ENCODE data around the gene TRAF7.
"Not testable (repeated sequence)": the region's sequence is repeated elsewhere in the genome, so short reads cannot be mapped to it uniquely, and the experiment has no call there.

TRAF7 gene

DNA sequence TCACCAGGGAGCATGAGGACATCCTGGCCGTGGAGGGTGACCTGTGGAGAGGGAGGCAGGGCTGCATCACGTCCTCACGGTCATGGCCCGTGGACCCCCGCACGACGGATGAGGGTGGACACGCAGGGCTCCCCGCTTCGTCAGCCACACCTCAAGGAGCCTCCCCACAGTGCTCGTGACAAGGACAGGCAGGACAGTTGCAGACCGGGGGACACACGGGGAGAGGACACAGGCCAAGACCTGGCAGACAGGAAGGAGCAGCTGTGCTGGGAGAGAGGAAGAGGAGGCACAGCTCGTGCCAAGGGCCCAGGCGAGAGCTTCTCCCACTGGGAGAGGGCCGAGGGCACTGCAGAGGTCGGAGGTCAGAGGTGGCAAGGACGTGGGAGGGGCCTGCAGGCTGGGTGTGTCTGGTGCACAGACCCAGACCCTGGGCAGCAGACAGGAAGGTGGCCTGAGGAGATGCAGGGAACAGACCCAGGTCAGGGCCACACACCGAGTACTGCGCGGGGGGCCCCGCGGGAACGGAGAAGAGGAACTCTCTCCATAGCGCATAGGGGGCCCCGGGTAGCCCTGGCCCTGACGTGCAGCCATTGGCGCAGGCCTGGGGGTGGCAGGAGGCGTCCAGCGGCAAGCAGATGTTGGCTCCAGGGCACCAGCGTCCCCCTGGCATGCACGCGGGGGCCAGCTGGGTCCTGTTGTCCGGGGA lies 40.5 kb upstream of the TRAF7 start:
- H2AK5ac ChIP-seq (ENCODE audit: low read depth, low read length); H4K91ac ChIP-seq (ENCODE audit: low read depth, low read length, poor library complexity); H3K27ac ChIP-seq (replicated peaks; ENCODE audit: low read length); H2BK5ac ChIP-seq (ENCODE audit: low read length); H2BK12ac ChIP-seq (ENCODE audit: low read length); H3K4me3 ChIP-seq (ENCODE audit: low read length in 2 of 2); H3K23ac ChIP-seq (ENCODE audit: low read depth, low read length, poor library complexity); H3K9me3 ChIP-seq (replicated peaks in 1 of 2; ENCODE audit: control insufficient read depth in 2 of 2, insufficient read depth in 1 of 2, low read depth in 1 of 2, low read length in 2 of 2); H3K14ac ChIP-seq (ENCODE audit: low read length); H3K4ac ChIP-seq (ENCODE audit: low read length); H2AFZ ChIP-seq (ENCODE audit: low read length); H2BK15ac ChIP-seq (ENCODE audit: low read length); H3K18ac ChIP-seq (ENCODE audit: low read length); H3K4me1 ChIP-seq (ENCODE audit: control insufficient read depth in 2 of 2, insufficient read depth in 1 of 2, low read depth in 1 of 2, low read length in 2 of 2); H3K79me1 ChIP-seq (ENCODE audit: low read depth, low read length); H2BK120ac ChIP-seq (ENCODE audit: low read depth, low read length); DNase-seq (ENCODE audit: low spot score); H3K27me3 ChIP-seq (ENCODE audit: control insufficient read depth in 3 of 3, insufficient read depth in 3 of 3, low read depth in 1 of 3, low read length in 3 of 3); H3K9ac ChIP-seq (ENCODE audit: low read depth, low read length, poor library complexity); H3K4me2 ChIP-seq (ENCODE audit: insufficient read depth, low read length, poor library complexity, severe bottlenecking); H4K8ac ChIP-seq (ENCODE audit: low read depth, low read length): not testable (repeated sequence)
- H3K36me3 ChIP-seq (replicated peaks in 1 of 2; ENCODE audit: control insufficient read depth in 2 of 2, insufficient read depth in 2 of 2, low read length in 2 of 2): peaks cover 0 to 13% of the 10 kb centered on the region in 2 donors
- no CpG with 5 or more reads among the region's 34 CpGs for WGBS, 2 donors (ENCODE audit: extremely low coverage in 2 of 2, insufficient read length in 2 of 2, insufficient replicate concordance in 1 of 2)

DNA sequence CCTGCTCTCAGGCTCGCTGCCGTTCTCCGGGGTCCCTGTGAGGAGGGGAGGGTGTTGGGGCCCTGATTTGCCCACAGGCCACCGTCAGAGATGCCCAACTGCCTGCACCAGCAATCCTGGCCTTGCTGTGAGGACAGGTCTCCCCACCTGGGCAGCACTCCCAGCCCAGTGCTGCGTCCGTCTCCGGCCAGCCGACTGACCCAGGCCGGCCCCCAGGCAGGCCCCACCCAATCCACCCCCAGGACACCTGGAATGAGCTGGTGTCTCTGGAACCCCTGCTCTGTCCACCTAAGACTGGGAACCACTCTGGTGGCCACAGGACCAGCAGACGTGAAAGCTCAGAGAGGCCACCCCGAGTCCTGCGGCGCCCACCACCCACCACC lies 40.0 kb upstream of the TRAF7 start:
- Histone ChIP-seq H3K4ac (ENCODE audit: low read length) (no peak overlapping the region), H3K23ac (ENCODE audit: low read depth, low read length, poor library complexity) (no peak overlapping the region), H3K79me1 (ENCODE audit: low read depth, low read length) (peaks cover 3% of the 10 kb centered on the region), H3K36me3 (replicated peaks in 1 of 2; ENCODE audit: control insufficient read depth in 2 of 2, insufficient read depth in 2 of 2, low read length in 2 of 2) (peaks cover 0 to 13% of the 10 kb centered on the region in 2 donors), H3K4me1 (ENCODE audit: control insufficient read depth in 2 of 2, insufficient read depth in 1 of 2, low read depth in 1 of 2, low read length in 2 of 2) (no peaks in the 10 kb centered on the region), H3K4me2 (ENCODE audit: insufficient read depth, low read length, poor library complexity, severe bottlenecking) (no peak overlapping the region), H3K27ac (replicated peaks; ENCODE audit: low read length) (no peak overlapping the region), H2BK120ac (ENCODE audit: low read depth, low read length) (no peak overlapping the region), H4K91ac (ENCODE audit: low read depth, low read length, poor library complexity) (no peak overlapping the region), H3K27me3 (ENCODE audit: control insufficient read depth in 3 of 3, insufficient read depth in 3 of 3, low read depth in 1 of 3, low read length in 3 of 3) (no peaks in the 10 kb centered on the region), H2BK12ac (ENCODE audit: low read length) (no peak overlapping the region), H3K4me3 (ENCODE audit: low read length in 2 of 2) (no peak overlapping the region), H3K9me3 (replicated peaks in 1 of 2; ENCODE audit: control insufficient read depth in 2 of 2, insufficient read depth in 1 of 2, low read depth in 1 of 2, low read length in 2 of 2) (no peaks in the 10 kb centered on the region), H2BK15ac (ENCODE audit: low read length) (no peak overlapping the region), H3K14ac (ENCODE audit: low read length) (no peak overlapping the region), H2AK5ac (ENCODE audit: low read depth, low read length) (no peak overlapping the region), H2BK5ac (ENCODE audit: low read length) (no peak overlapping the region), H4K8ac (ENCODE audit: low read depth, low read length) (no peak overlapping the region), H2AFZ (ENCODE audit: low read length) (no peak overlapping the region), H3K9ac (ENCODE audit: low read depth, low read length, poor library complexity) (no peak overlapping the region), H3K18ac (ENCODE audit: low read length) (no peak overlapping the region)
- WGBS, 2 donors (ENCODE audit: extremely low coverage in 2 of 2, insufficient read length in 2 of 2, insufficient replicate concordance in 1 of 2): no CpG with 5 or more reads among the region's 13 CpGs
- DNase-seq (ENCODE audit: low spot score): no peak

DNA sequence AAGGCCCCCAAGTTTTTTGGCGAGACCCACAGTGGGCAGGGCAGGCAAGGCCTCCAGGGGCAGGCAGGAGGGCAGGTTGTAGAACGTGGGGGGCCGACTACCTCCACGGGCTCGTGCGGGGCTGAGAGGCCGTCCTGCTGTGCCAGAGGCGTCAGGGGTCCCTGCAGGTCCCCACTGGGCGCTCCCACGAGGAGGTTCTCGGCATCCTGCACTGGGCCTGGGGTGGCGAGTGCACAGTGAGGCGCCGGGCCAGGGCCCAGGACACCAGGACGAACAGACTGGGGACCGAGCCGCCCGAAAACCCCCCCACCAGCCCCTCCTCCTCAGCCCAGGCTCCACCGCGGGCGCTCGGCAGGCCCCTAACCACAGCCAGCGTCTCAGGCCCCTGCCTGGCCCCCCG lies 39.2 kb upstream of the TRAF7 start:
- H3K18ac ChIP-seq (ENCODE audit: low read length); H2BK12ac ChIP-seq (ENCODE audit: low read length); H3K36me3 ChIP-seq (replicated peaks in 1 of 2; ENCODE audit: control insufficient read depth in 2 of 2, insufficient read depth in 2 of 2, low read length in 2 of 2); H2BK15ac ChIP-seq (ENCODE audit: low read length); H3K9me3 ChIP-seq (replicated peaks in 1 of 2; ENCODE audit: control insufficient read depth in 2 of 2, insufficient read depth in 1 of 2, low read depth in 1 of 2, low read length in 2 of 2); H4K91ac ChIP-seq (ENCODE audit: low read depth, low read length, poor library complexity); H3K79me1 ChIP-seq (ENCODE audit: low read depth, low read length); DNase-seq (ENCODE audit: low spot score); H3K27ac ChIP-seq (replicated peaks; ENCODE audit: low read length); H3K23ac ChIP-seq (ENCODE audit: low read depth, low read length, poor library complexity); H3K4me3 ChIP-seq (ENCODE audit: low read length in 2 of 2); H4K8ac ChIP-seq (ENCODE audit: low read depth, low read length); H2BK5ac ChIP-seq (ENCODE audit: low read length); H3K4ac ChIP-seq (ENCODE audit: low read length); H3K4me2 ChIP-seq (ENCODE audit: insufficient read depth, low read length, poor library complexity, severe bottlenecking); H3K4me1 ChIP-seq (ENCODE audit: control insufficient read depth in 2 of 2, insufficient read depth in 1 of 2, low read depth in 1 of 2, low read length in 2 of 2); H3K27me3 ChIP-seq (ENCODE audit: control insufficient read depth in 3 of 3, insufficient read depth in 3 of 3, low read depth in 1 of 3, low read length in 3 of 3); H3K9ac ChIP-seq (ENCODE audit: low read depth, low read length, poor library complexity); H2BK120ac ChIP-seq (ENCODE audit: low read depth, low read length); H3K14ac ChIP-seq (ENCODE audit: low read length); H2AFZ ChIP-seq (ENCODE audit: low read length); H2AK5ac ChIP-seq (ENCODE audit: low read depth, low read length): not testable (repeated sequence)
- whole genome bisulfite sequencing, 2 donors (ENCODE audit: extremely low coverage in 2 of 2, insufficient read length in 2 of 2, insufficient replicate concordance in 1 of 2): no CpG with 5 or more reads among the region's 24 CpGs

DNA sequence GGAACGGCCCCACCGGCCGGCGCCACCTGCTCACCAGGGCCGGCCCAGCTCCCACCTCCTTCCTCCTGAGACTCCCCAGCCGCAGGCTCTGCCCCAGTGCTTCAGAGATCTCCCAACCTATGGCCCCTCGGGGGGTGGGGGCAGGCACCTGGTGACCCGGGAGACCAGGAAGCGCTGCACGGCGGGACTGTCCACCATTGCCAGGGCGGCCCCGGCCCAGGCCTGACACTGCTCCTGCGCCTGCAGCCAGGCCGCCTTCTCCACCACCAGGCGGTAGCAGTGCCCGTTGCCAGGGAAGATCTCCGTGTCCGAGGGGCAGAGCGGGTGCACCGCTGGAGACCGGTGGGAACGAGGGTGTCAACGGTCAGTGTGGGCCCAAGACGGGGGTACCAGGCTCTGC lies 38.2 kb upstream of the TRAF7 start:
- DNase-seq (ENCODE audit: low spot score); H3K79me1 ChIP-seq (ENCODE audit: low read depth, low read length); H2BK120ac ChIP-seq (ENCODE audit: low read depth, low read length); H2BK12ac ChIP-seq (ENCODE audit: low read length); H4K91ac ChIP-seq (ENCODE audit: low read depth, low read length, poor library complexity); H3K4me1 ChIP-seq (ENCODE audit: control insufficient read depth in 2 of 2, insufficient read depth in 1 of 2, low read depth in 1 of 2, low read length in 2 of 2); H2BK15ac ChIP-seq (ENCODE audit: low read length); H4K8ac ChIP-seq (ENCODE audit: low read depth, low read length); H3K4me2 ChIP-seq (ENCODE audit: insufficient read depth, low read length, poor library complexity, severe bottlenecking); H3K4ac ChIP-seq (ENCODE audit: low read length); H3K14ac ChIP-seq (ENCODE audit: low read length); H3K27ac ChIP-seq (replicated peaks; ENCODE audit: low read length); H2BK5ac ChIP-seq (ENCODE audit: low read length); H3K9ac ChIP-seq (ENCODE audit: low read depth, low read length, poor library complexity); H3K36me3 ChIP-seq (replicated peaks in 1 of 2; ENCODE audit: control insufficient read depth in 2 of 2, insufficient read depth in 2 of 2, low read length in 2 of 2); H2AFZ ChIP-seq (ENCODE audit: low read length); H3K18ac ChIP-seq (ENCODE audit: low read length); H3K27me3 ChIP-seq (ENCODE audit: control insufficient read depth in 3 of 3, insufficient read depth in 3 of 3, low read depth in 1 of 3, low read length in 3 of 3); H2AK5ac ChIP-seq (ENCODE audit: low read depth, low read length); H3K23ac ChIP-seq (ENCODE audit: low read depth, low read length, poor library complexity); H3K9me3 ChIP-seq (replicated peaks in 1 of 2; ENCODE audit: control insufficient read depth in 2 of 2, insufficient read depth in 1 of 2, low read depth in 1 of 2, low read length in 2 of 2); H3K4me3 ChIP-seq (ENCODE audit: low read length in 2 of 2): not testable (repeated sequence)
- WGBS, 2 donors (ENCODE audit: extremely low coverage in 2 of 2, insufficient read length in 2 of 2, insufficient replicate concordance in 1 of 2): no CpG with 5 or more reads among the region's 25 CpGs
